ENCODE results near the gene SLC22A5.

The SLC22A5 gene

GRCh38 chr5:132376694-132377641, 7.5 kb downstream of the SLC22A5 start:
- no peak for TF ChIP-seq SALL2 (tag by site-specific recombination; IDR thresholded peaks at IDR 0.05; ENCODE audit: borderline replicate concordance)
- peak; percentile 79 for TF ChIP-seq ZFHX2 (tag by site-specific recombination; conservative IDR thresholded peaks at IDR 0.05)
- TF ChIP-seq ZNF837 (tag by site-specific recombination; IDR thresholded peaks at IDR 0.05): no peak
- TF ChIP-seq EGR2 (tag by site-specific recombination; IDR thresholded peaks at IDR 0.05; ENCODE audit: low read depth): peak; percentile 85
- Histone ChIP-seq H3K36me3 (ENCODE audit: control insufficient read depth in 2 of 2, insufficient read depth in 1 of 2, low read length in 2 of 2) (peaks cover 0 to 28% of the 10 kb centered on the region in 2 experiments; a peak in 1 of 3 replicates), H3K27ac (ENCODE audit: extremely low read depth, low read depth, low read length) (no peak overlapping the region), H3K9me3 (ENCODE audit: control insufficient read depth, insufficient read depth, low read depth, low read length) (no peaks in the 10 kb centered on the region), H3K4me3 (ENCODE audit: low read depth, low read length) (no peak overlapping the region), H3K4me1 (ENCODE audit: control insufficient read depth, insufficient read depth, low read length) (no peaks in the 10 kb centered on the region)
- ChIA-PET POLR2A (interaction anchor here (1.3 kb wide), 1 partner anchor 83 kb away, joined by 3 read pairs; the partner anchor contains the start of gene SLC22A4), CTCF (interaction anchor here (0.6 to 1.0 kb wide), 2 partner anchors 138 to 291 kb away, joined by 3 to 5 read pairs; no protein-coding TSS in a partner anchor)

GRCh38 chr5:132377738-132378137, 8.2 kb downstream of the SLC22A5 start:
- H3K4me1 ChIP-seq (ENCODE audit: control insufficient read depth, insufficient read depth, low read length): no peaks in the 10 kb centered on the region
- no peaks in the 10 kb centered on the region for H3K9me3 ChIP-seq (ENCODE audit: control insufficient read depth, insufficient read depth, low read depth, low read length)
- H3K36me3 ChIP-seq (ENCODE audit: control insufficient read depth in 2 of 2, insufficient read depth in 1 of 2, low read length in 2 of 2): peaks cover 0 to 24% of the 10 kb centered on the region in 2 experiments; a peak in 1 of 3 replicates
- TF ChIP-seq ZSCAN16 (tag by site-specific recombination; IDR thresholded peaks at IDR 0.05) (no peak), HOXD13 (CRISPR knock-in tag; IDR thresholded peaks at IDR 0.05; ENCODE audit: borderline replicate concordance) (no peak), ZNF837 (tag by site-specific recombination; IDR thresholded peaks at IDR 0.05) (no peak), INSM2 (tag by site-specific recombination; IDR thresholded peaks at IDR 0.05) (no peak), ZBTB8A (tag by site-specific recombination; IDR thresholded peaks at IDR 0.05) (no peak), ZNF248 (tag by site-specific recombination; IDR thresholded peaks at IDR 0.05) (no peak), PRDM10 (tag by site-specific recombination; IDR thresholded peaks at IDR 0.05) (no peak), ZNF791 (tag by site-specific recombination; IDR thresholded peaks at IDR 0.05) (no peak), ZNF785 (tag by site-specific recombination; IDR thresholded peaks at IDR 0.05) (no peak), ZNF518A (tag by site-specific recombination; conservative IDR thresholded peaks at IDR 0.05; ENCODE audit: low read depth) (no peak)
- ChIA-PET CTCF (interaction anchor here (0.9 to 1.0 kb wide), 2 partner anchors 139 to 191 kb away, joined by 3 to 5 read pairs; no protein-coding TSS in a partner anchor), POLR2A (interaction anchor here (1.2 kb wide), 1 partner anchor 9 kb away, joined by 4 read pairs; the partner anchor contains the start of gene SLC22A5)
- no peak overlapping the region for H3K4me3 ChIP-seq (ENCODE audit: low read depth, low read length)
- H3K27ac ChIP-seq (ENCODE audit: extremely low read depth, low read depth, low read length): no peak overlapping the region

All from HEK293 (cell line).